PFSK-1 (cell line): ENCODE measurements around the gene MAML2.

Experiments used
- FOXP2 ChIP-seq: optimal IDR thresholded peaks from 2 replicates; pipeline ENCODE3; 2011; ENCODE audit warnings: borderline replicate concordance, control low read depth, inconsistent platforms; ENCODE audit not compliant: insufficient read depth; ENCODE audit errors: extremely low read length, extremely low read depth
- POLR2AphosphoS5 ChIP-seq: IDR thresholded peaks from 2 replicates; pipeline ENCODE4 v1.6.1; 2012; ENCODE audit warnings: low read depth, mild to moderate bottlenecking, control low read depth, low read length, moderate library complexity
- REST ChIP-seq, 2 experiments: IDR thresholded peaks; 2 replicates each; pipeline versions ENCODE4 v1.6.1 to v1.8.0; 2011 to 2012; ENCODE audit warnings: low read depth in 2 of 2, low read length in 2 of 2, control low read depth in 1 of 2, inconsistent platforms in 1 of 2, mild to moderate bottlenecking in 1 of 2, moderate library complexity in 1 of 2; ENCODE audit not compliant: insufficient read depth in 1 of 2
- SIN3A ChIP-seq: IDR thresholded peaks from 2 replicates; pipeline ENCODE4 v1.6.1; 2012; ENCODE audit warnings: mild to moderate bottlenecking, low read length, moderate library complexity, borderline replicate concordance; ENCODE audit not compliant: insufficient read depth
- TAF1 ChIP-seq: IDR thresholded peaks from 2 replicates; pipeline ENCODE4 v1.6.1; 2012; ENCODE audit warnings: low read length, control low read depth, borderline replicate concordance; ENCODE audit not compliant: insufficient read depth

The MAML2 gene

GRCh38 chr11:96303980-96304379 lies 39.0 kb downstream of the MAML2 start:
- no peak for TF ChIP-seq FOXP2
- TF ChIP-seq REST (IDR thresholded peaks at IDR 0.05; ENCODE audit: insufficient read depth in 1 of 2, low read depth in 2 of 2, low read length in 2 of 2): no peak
- TF ChIP-seq SIN3A: no peak

GRCh38 chr11:96303064-96303463 lies 39.9 kb downstream of the MAML2 start:
- TF ChIP-seq FOXP2 (no peak), TAF1 (no peak), POLR2AphosphoS5 (no peak), REST (IDR thresholded peaks at IDR 0.05; ENCODE audit: insufficient read depth in 1 of 2, low read depth in 2 of 2, low read length in 2 of 2) (no peak), SIN3A (no peak)

GRCh38 chr11:96301818-96302217 lies 41.2 kb downstream of the MAML2 start:
- TF ChIP-seq FOXP2: no peak
- TF ChIP-seq SIN3A: no peak
- no peak for TF ChIP-seq TAF1
- TF ChIP-seq REST (IDR thresholded peaks at IDR 0.05; ENCODE audit: insufficient read depth in 1 of 2, low read depth in 2 of 2, low read length in 2 of 2): no peak
- no peak for TF ChIP-seq POLR2AphosphoS5

GRCh38 chr11:96299155-96299888 lies 43.7 kb downstream of the MAML2 start:
- TF ChIP-seq REST (IDR thresholded peaks at IDR 0.05; ENCODE audit: insufficient read depth in 1 of 2, low read depth in 2 of 2, low read length in 2 of 2): no peak
- TF ChIP-seq POLR2AphosphoS5: no peak
- no peak for TF ChIP-seq SIN3A
- no peak for TF ChIP-seq FOXP2
- TF ChIP-seq TAF1: no peak

GRCh38 chr11:96295369-96295768 lies 47.6 kb downstream of the MAML2 start:
- TF ChIP-seq REST (IDR thresholded peaks at IDR 0.05; ENCODE audit: insufficient read depth in 1 of 2, low read depth in 2 of 2, low read length in 2 of 2): no peak
- TF ChIP-seq FOXP2: no peak
- TF ChIP-seq TAF1: no peak
- TF ChIP-seq POLR2AphosphoS5: no peak
- TF ChIP-seq SIN3A: no peak
